ENCODE results near the gene LTBP3.
"Not testable (repeated sequence)": the region's sequence is repeated elsewhere in the genome, so short reads cannot be mapped to it uniquely, and the experiment has no call there.

LTBP3 gene

GRCh38 chr11:65524014-65524740, 34.0 kb downstream of the LTBP3 start:
- H3K27me3 ChIP-seq (ENCODE audit: control insufficient read depth, insufficient read depth, low read length): no peaks in the 10 kb centered on the region
- peak overlapping the region; percentile 71 for H3K4me2 ChIP-seq (ENCODE audit: low read length)
- H3K9ac ChIP-seq (ENCODE audit: low read depth, low read length): peak overlapping the region; percentile 29
- no peaks in the 10 kb centered on the region for H3K9me3 ChIP-seq (replicated peaks; ENCODE audit: low read length)
- H3K4me3 ChIP-seq (ENCODE audit: low read length): peak overlapping the region; percentile 53
- H3K4me1 ChIP-seq (ENCODE audit: control insufficient read depth, insufficient read depth, low read length): peaks cover 22% of the 10 kb centered on the region
- peaks cover 28% of the 10 kb centered on the region for H3K36me3 ChIP-seq (ENCODE audit: insufficient read depth, low read length)

- peaks cover 22% of the 10 kb centered on the region for H3K4me1 ChIP-seq (ENCODE audit: control insufficient read depth, insufficient read depth, low read length)
Observed at GRCh38 chr11:65523631-65523968, 34.6 kb downstream of the LTBP3 start.

GRCh38 chr11:65522718-65523630, 35.2 kb downstream of the LTBP3 start:
- H3K27me3 ChIP-seq (ENCODE audit: control insufficient read depth, insufficient read depth, low read length); H3K9ac ChIP-seq (ENCODE audit: low read depth, low read length); H3K9me3 ChIP-seq (replicated peaks; ENCODE audit: low read length); H3K4me2 ChIP-seq (ENCODE audit: low read length); H3K4me3 ChIP-seq (ENCODE audit: low read length): not testable (repeated sequence)
- Histone ChIP-seq H3K36me3 (ENCODE audit: insufficient read depth, low read length) (peaks cover 21% of the 10 kb centered on the region), H3K4me1 (ENCODE audit: control insufficient read depth, insufficient read depth, low read length) (peaks cover 22% of the 10 kb centered on the region)

More at GRCh38 chr11:65523631-65523968, 34.6 kb downstream of the LTBP3 start:
- H3K4me2 ChIP-seq (ENCODE audit: low read length); H3K4me3 ChIP-seq (ENCODE audit: low read length); H3K9me3 ChIP-seq (replicated peaks; ENCODE audit: low read length); H3K27me3 ChIP-seq (ENCODE audit: control insufficient read depth, insufficient read depth, low read length); H3K9ac ChIP-seq (ENCODE audit: low read depth, low read length): not testable (repeated sequence)
- H3K36me3 ChIP-seq (ENCODE audit: insufficient read depth, low read length): peaks cover 22% of the 10 kb centered on the region

GRCh38 chr11:65521777-65522521, 36.2 kb downstream of the LTBP3 start:
- not testable (repeated sequence) for H3K4me3 ChIP-seq (ENCODE audit: low read length); H3K4me2 ChIP-seq (ENCODE audit: low read length); H3K9ac ChIP-seq (ENCODE audit: low read depth, low read length); H3K9me3 ChIP-seq (replicated peaks; ENCODE audit: low read length); H3K27me3 ChIP-seq (ENCODE audit: control insufficient read depth, insufficient read depth, low read length)
- Histone ChIP-seq H3K4me1 (ENCODE audit: control insufficient read depth, insufficient read depth, low read length) (peaks cover 22% of the 10 kb centered on the region), H3K36me3 (ENCODE audit: insufficient read depth, low read length) (peaks cover 13% of the 10 kb centered on the region)

- H3K4me1 ChIP-seq (ENCODE audit: control insufficient read depth, insufficient read depth, low read length); H3K4me2 ChIP-seq (ENCODE audit: low read length); H3K36me3 ChIP-seq (ENCODE audit: insufficient read depth, low read length); H3K9ac ChIP-seq (ENCODE audit: low read depth, low read length); H3K27me3 ChIP-seq (ENCODE audit: control insufficient read depth, insufficient read depth, low read length); H3K9me3 ChIP-seq (replicated peaks; ENCODE audit: low read length); H3K4me3 ChIP-seq (ENCODE audit: low read length): not testable (repeated sequence)
Observed at GRCh38 chr11:65518941-65519549, 39.1 kb downstream of the LTBP3 start.

GRCh38 chr11:65516135-65516968, 41.8 kb downstream of the LTBP3 start:
- H3K4me3 ChIP-seq (ENCODE audit: low read length): no peak overlapping the region
- H3K4me2 ChIP-seq (ENCODE audit: low read length): no peak overlapping the region
- H3K9me3 ChIP-seq (replicated peaks; ENCODE audit: low read length): no peaks in the 10 kb centered on the region
- H3K36me3 ChIP-seq (ENCODE audit: insufficient read depth, low read length): no peaks in the 10 kb centered on the region
- H3K9ac ChIP-seq (ENCODE audit: low read depth, low read length): no peak overlapping the region
- no peaks in the 10 kb centered on the region for H3K4me1 ChIP-seq (ENCODE audit: control insufficient read depth, insufficient read depth, low read length)
- no peaks in the 10 kb centered on the region for H3K27me3 ChIP-seq (ENCODE audit: control insufficient read depth, insufficient read depth, low read length)

GRCh38 chr11:65512311-65512710, 45.8 kb downstream of the LTBP3 start:
- H3K4me2 ChIP-seq (ENCODE audit: low read length); H3K36me3 ChIP-seq (ENCODE audit: insufficient read depth, low read length); H3K4me3 ChIP-seq (ENCODE audit: low read length); H3K4me1 ChIP-seq (ENCODE audit: control insufficient read depth, insufficient read depth, low read length); H3K9me3 ChIP-seq (replicated peaks; ENCODE audit: low read length); H3K27me3 ChIP-seq (ENCODE audit: control insufficient read depth, insufficient read depth, low read length); H3K9ac ChIP-seq (ENCODE audit: low read depth, low read length): not testable (repeated sequence)

- H3K4me2 ChIP-seq (ENCODE audit: low read length): peak overlapping the region; percentile 76
- peaks cover 46% of the 10 kb centered on the region for H3K36me3 ChIP-seq (ENCODE audit: insufficient read depth, low read length)
- H3K9me3 ChIP-seq (replicated peaks; ENCODE audit: low read length): no peaks in the 10 kb centered on the region
- peak overlapping the region; percentile 96 for H3K9ac ChIP-seq (ENCODE audit: low read depth, low read length)
- H3K4me3 ChIP-seq (ENCODE audit: low read length): peak overlapping the region; percentile 88
- H3K4me1 ChIP-seq (ENCODE audit: control insufficient read depth, insufficient read depth, low read length): peaks cover 9% of the 10 kb centered on the region
- no peaks in the 10 kb centered on the region for H3K27me3 ChIP-seq (ENCODE audit: control insufficient read depth, insufficient read depth, low read length)
Observed at GRCh38 chr11:65506772-65507505, 51.2 kb downstream of the LTBP3 start.

- peaks cover 9% of the 10 kb centered on the region for H3K4me1 ChIP-seq (ENCODE audit: control insufficient read depth, insufficient read depth, low read length)
Observed at GRCh38 chr11:65506290-65506771, 51.8 kb downstream of the LTBP3 start.

More at GRCh38 chr11:65506290-65506771, 51.8 kb downstream of the LTBP3 start:
- peak overlapping the region; percentile 76 for H3K4me2 ChIP-seq (ENCODE audit: low read length)
- H3K4me3 ChIP-seq (ENCODE audit: low read length): peak overlapping the region; percentile 88
- no peaks in the 10 kb centered on the region for H3K9me3 ChIP-seq (replicated peaks; ENCODE audit: low read length)
- H3K9ac ChIP-seq (ENCODE audit: low read depth, low read length): peak overlapping the region; percentile 96
- H3K27me3 ChIP-seq (ENCODE audit: control insufficient read depth, insufficient read depth, low read length): no peaks in the 10 kb centered on the region
- peaks cover 52% of the 10 kb centered on the region for H3K36me3 ChIP-seq (ENCODE audit: insufficient read depth, low read length)
